Kidney (tissue), 14 donors: ENCODE results near the gene YARS1. TPM values are rescaled to one million over a fixed set of nuclear protein-coding genes. Genes with fewer than 3 reads are reported as not detected.

Experiments
- DNase-seq, 5 donors: peaks; one replicate each; pipeline ENCODE4 v3.0.0-alpha.2; 2013 to 2020
- FAIRE-seq: peaks from 2 replicates; lab custom pipeline; 2012; peaks lifted over from hg19 to GRCh38; lab: Jason Lieb, UNC
- H3K27ac ChIP-seq, 2 donors: one replicate each; pipeline ENCODE4 v1.7.0; 2013; ENCODE audit warnings: low read depth in 2 of 2, low read length in 2 of 2, inconsistent platforms in 1 of 2
- H3K27me3 ChIP-seq: one replicate; pipeline ENCODE4 v1.7.1; 2013; ENCODE audit warnings: low read length, inconsistent platforms; ENCODE audit not compliant: control insufficient read depth, insufficient read depth
- H3K36me3 ChIP-seq, 3 donors: one replicate each; pipeline versions ENCODE4 v1.7.0 to v1.7.1; 2013; ENCODE audit warnings: low read length in 3 of 3, control low read depth in 1 of 3, inconsistent platforms in 1 of 3; ENCODE audit not compliant: insufficient read depth in 3 of 3, control insufficient read depth in 2 of 3
- H3K4me1 ChIP-seq, 3 donors: one replicate each; pipeline versions ENCODE4 v1.7.0 to v1.7.1; 2013; ENCODE audit warnings: low read length in 3 of 3, inconsistent platforms in 1 of 3, low read depth in 1 of 3; ENCODE audit not compliant: control insufficient read depth in 2 of 3, insufficient read depth in 2 of 3
- H3K4me3 ChIP-seq, 3 donors: one replicate each; pipeline versions ENCODE4 v1.7.0 to v1.8.1; 2013; ENCODE audit warnings: low read length in 3 of 3, control low read depth in 1 of 3, inconsistent platforms in 1 of 3
- H3K9ac ChIP-seq, 3 donors: one replicate each; pipeline versions ENCODE4 v1.7.0 to v1.7.1; 2013; ENCODE audit warnings: low read length in 3 of 3, control low read depth in 1 of 3, inconsistent platforms in 1 of 3
- H3K9me3 ChIP-seq, 3 donors: one replicate each; pipeline versions ENCODE4 v1.7.0 to v1.7.1; 2013; ENCODE audit warnings: low read length in 3 of 3, control low read depth in 1 of 3, inconsistent platforms in 1 of 3; ENCODE audit not compliant: control insufficient read depth in 2 of 3, insufficient read depth in 1 of 3
- intact Hi-C: fragments of 100-400 bp; cut with DNase I; formaldehyde crosslinking; loops from one replicate; pipeline ENCODE4 v1.11.1; 2022
- polyA plus RNA-seq: library from polyadenylated mRNA; stranded (reverse); fragments of 350-450 nt; fragmentation: Illumina TruSeq; extraction: RNeasy Lipid Tissue Mini Kit (QIAGEN cat#74804); gene quantifications from one replicate; pipeline ENCODE4 v1.2.3, GENCODE V29; 2014; ENCODE audit warnings: low read depth, low replicate concordance; ENCODE audit not compliant: insufficient read depth
- total RNA-seq: library from RNA; stranded (reverse); fragmentation: NEBNext Ultra II Directional; extraction: Animal tissue kit (Norgen Biotek cat#: 25700); gene quantifications from one replicate; pipeline ENCODE4 v1.2.1, GENCODE V29; 2021
- TF ChIP-seq, protein P1 (sequence below): IDR thresholded peaks from 3 replicates; pipeline ENCODE4 v1.5.1; 2012; ENCODE audit warnings: mild to moderate bottlenecking, moderate library complexity, borderline replicate concordance; ENCODE audit not compliant: insufficient read depth; ENCODE audit errors: extremely low read depth
- donor health status: control.
- donor health status: control.
- donor health status: control.
- donor health status: control.
- donor health status: control.
- donor health status: DM: yes; HTN: yes; CAD: no.
- donor health status: Normal renal cell carcinoma (clear cell type).

YARS1 gene
- total and polyA plus RNA-seq, 2 donors from 2014 or later = 24.8 to 86.1 TPM

GRCh38 chr1:32759997-32760623 is 57.0 kb downstream of the YARS1 start:
- peak overlapping the region; percentile 94 to 97 for H3K27ac ChIP-seq
- intact Hi-C loops = no loop called here

DNA sequence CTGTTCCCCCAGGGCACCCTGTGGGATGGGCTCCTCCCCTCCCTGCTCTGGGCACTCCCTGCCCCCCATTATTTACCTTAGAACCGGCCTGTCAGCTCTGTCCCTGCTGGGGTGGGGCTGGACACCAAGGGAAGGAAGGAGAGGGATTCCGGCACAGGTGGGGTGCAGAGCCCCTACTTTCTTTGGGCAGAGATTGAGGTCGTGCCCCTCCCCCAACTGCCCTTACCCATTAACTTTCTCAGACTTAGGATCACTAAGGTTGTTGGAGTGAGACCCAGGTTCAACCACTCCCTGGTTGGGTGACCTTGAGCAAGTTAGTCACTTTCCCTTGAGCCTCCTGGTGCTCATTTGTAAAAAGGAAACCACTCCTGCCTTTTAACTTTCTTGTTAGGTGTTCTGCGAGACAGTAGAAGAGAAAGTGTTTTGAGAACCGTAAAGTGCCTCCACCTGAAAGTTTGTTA is 57.6 kb downstream of the YARS1 start:
- H3K27ac ChIP-seq = peak overlapping the region; percentile 94 to 97
- TF ChIP-seq, protein P1, sequence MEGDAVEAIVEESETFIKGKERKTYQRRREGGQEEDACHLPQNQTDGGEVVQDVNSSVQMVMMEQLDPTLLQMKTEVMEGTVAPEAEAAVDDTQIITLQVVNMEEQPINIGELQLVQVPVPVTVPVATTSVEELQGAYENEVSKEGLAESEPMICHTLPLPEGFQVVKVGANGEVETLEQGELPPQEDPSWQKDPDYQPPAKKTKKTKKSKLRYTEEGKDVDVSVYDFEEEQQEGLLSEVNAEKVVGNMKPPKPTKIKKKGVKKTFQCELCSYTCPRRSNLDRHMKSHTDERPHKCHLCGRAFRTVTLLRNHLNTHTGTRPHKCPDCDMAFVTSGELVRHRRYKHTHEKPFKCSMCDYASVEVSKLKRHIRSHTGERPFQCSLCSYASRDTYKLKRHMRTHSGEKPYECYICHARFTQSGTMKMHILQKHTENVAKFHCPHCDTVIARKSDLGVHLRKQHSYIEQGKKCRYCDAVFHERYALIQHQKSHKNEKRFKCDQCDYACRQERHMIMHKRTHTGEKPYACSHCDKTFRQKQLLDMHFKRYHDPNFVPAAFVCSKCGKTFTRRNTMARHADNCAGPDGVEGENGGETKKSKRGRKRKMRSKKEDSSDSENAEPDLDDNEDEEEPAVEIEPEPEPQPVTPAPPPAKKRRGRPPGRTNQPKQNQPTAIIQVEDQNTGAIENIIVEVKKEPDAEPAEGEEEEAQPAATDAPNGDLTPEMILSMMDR = no peak
- no peaks in the 10 kb centered on the region for H3K27me3 ChIP-seq
- H3K9ac ChIP-seq = peak overlapping the region in 2 of 3 donors; percentile 41 to 49
- peaks cover 5 to 38% (median 30%) of the 10 kb centered on the region in 3 donors for H3K4me1 ChIP-seq
- DNase-seq = peak in 3 of 5 donors; percentile 66 to 84 (median 76)
- H3K9me3 ChIP-seq = no peaks in the 10 kb centered on the region
- intact Hi-C loops = no loop called here
- no peak for FAIRE-seq
- no peaks in the 10 kb centered on the region for H3K36me3 ChIP-seq
- no peak overlapping the region for H3K4me3 ChIP-seq

More at GRCh38 chr1:32759997-32760623, 57.0 kb downstream of the YARS1 start:
- peak; percentile 93 to 98 (median 95) for DNase-seq
- Histone ChIP-seq H3K36me3 (no peaks in the 10 kb centered on the region), H3K4me1 (peaks cover 5 to 38% (median 30%) of the 10 kb centered on the region in 3 donors), H3K9ac (peak overlapping the region in 2 of 3 donors; percentile 41 to 49), H3K9me3 (no peaks in the 10 kb centered on the region), H3K27me3 (no peaks in the 10 kb centered on the region), H3K4me3 (no peak overlapping the region)
- FAIRE-seq = no peak
- TF ChIP-seq, protein P1 = no peak

DNA sequence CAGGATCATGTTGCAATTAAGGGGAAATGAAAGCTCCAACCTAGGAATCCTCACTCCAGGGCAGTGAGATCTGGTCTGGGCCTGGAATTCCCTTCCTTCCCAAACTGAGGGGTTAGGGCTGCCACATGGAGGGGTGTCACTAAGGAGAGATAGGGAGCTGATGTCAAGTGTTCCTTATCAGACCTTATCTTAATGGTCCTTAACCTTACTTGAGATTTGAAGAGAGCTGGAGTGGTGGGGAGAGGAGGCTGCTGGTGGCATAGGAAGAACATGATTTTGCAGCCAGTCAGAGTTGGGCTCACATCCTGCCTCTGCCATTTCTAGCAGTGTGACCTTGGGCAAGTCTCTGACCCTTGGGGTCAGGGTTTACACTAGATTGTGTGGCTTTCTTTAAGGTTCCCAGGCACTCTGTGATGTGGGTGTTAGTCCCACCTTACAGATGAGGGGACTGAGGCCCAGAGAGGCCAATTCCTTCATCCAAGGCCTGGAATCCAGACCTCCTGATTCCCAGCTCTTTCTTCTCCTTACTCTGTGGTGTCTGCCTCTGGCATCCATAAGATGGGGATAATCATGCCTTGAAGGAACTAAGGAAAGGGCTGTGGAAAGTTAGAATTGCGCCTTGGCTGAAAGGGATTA is 58.2 kb downstream of the YARS1 start:
- TF ChIP-seq, protein P1 = no peak
- H3K36me3 ChIP-seq = no peaks in the 10 kb centered on the region
- no peaks in the 10 kb centered on the region for H3K27me3 ChIP-seq
- H3K4me3 ChIP-seq = no peak overlapping the region
- H3K4me1 ChIP-seq = peaks cover 5 to 42% (median 33%) of the 10 kb centered on the region in 3 donors
- H3K27ac ChIP-seq = peak overlapping the region; percentile 94 to 97
- no peaks in the 10 kb centered on the region for H3K9me3 ChIP-seq
- DNase-seq = no peak
- FAIRE-seq = no peak
- H3K9ac ChIP-seq = peak overlapping the region in 1 of 3 donors; percentile 41
- intact Hi-C loops = no loop called here
